GM12878 (cell line): ENCODE data around the gene TMEM131L. TPM values are rescaled to one million over a fixed set of nuclear protein-coding genes. Genes with fewer than 3 reads are reported as not detected.

ENCODE experiments used
- BACH1 ChIP-seq: fragments of 450-650 bp; IDR thresholded peaks from 2 replicates; pipeline ENCODE4 v1.6.1; 2017; ENCODE audit warnings: mild to moderate bottlenecking, borderline replicate concordance
- EED ChIP-seq: sonication (generic); IDR thresholded peaks from 2 replicates; pipeline ENCODE4 v1.6.1; 2016; ENCODE audit warnings: antibody characterized with exemption, low read depth
- IKZF1 ChIP-seq: fragments of 450-650 bp; conservative IDR thresholded peaks from 2 replicates; pipeline ENCODE4 v1.6.1; 2017; ENCODE audit warnings: antibody characterized with exemption, mild to moderate bottlenecking
- IRF4 ChIP-seq: IDR thresholded peaks from 2 replicates; pipeline ENCODE4 v1.6.1; 2011; ENCODE audit warnings: low read depth, low read length
- RAD21 ChIP-seq: IDR thresholded peaks from 2 replicates; pipeline ENCODE4 v1.6.1; 2011; ENCODE audit warnings: mild to moderate bottlenecking, low read depth, low read length, moderate library complexity; ENCODE audit not compliant: insufficient read depth
- SMC3 ChIP-seq: IDR thresholded peaks from 2 replicates; pipeline ENCODE4 v1.6.1; 2011; ENCODE audit warnings: low read length, improper control_type of control experiment, borderline replicate concordance
- SUZ12 ChIP-seq: fragments of 200-600 bp; sonication (generic); IDR thresholded peaks from one replicate; pipeline ENCODE4 v1.6.1; 2018; ENCODE audit warnings: antibody characterized with exemption, mild to moderate bottlenecking; ENCODE audit not compliant: unreplicated experiment
- TCF3 ChIP-seq: IDR thresholded peaks from 2 replicates; pipeline ENCODE4 v1.6.1; 2012; ENCODE audit warnings: low read depth, mild to moderate bottlenecking, low read length, borderline replicate concordance; ENCODE audit not compliant: insufficient read depth
- polyA plus RNA-seq, 11 experiments: library from polyadenylated mRNA; depleted of rRNA in 4 of 11; unstranded in 6 of 11; stranded (reverse) in 5 of 11; fragments of >200 nt; fragmentation: Nextera tagmentation in 4 of 11; fragmentation: Illumina TruSeq in 1 of 11; extraction: Ambion mirVana in 4 of 11; extraction: Trizol in 1 of 11; gene quantifications; 1 replicate in 1 of 11; 2 replicates in 10 of 11; pipeline versions ENCODE4 v1.2.1 to v1.2.3, GENCODE V29; 2011 to 2016; ENCODE audit warnings: inconsistent platforms in 2 of 11, missing spikeins in 2 of 11, low read depth in 1 of 11
- total RNA-seq, 4 experiments: library from RNA; depleted of rRNA in 3 of 4; stranded (reverse); fragments of >200 nt in 3 of 4; fragmentation: Illumina TruSeq in 1 of 4; extraction: Trizol in 1 of 4; gene quantifications; 2 replicates each; pipeline versions ENCODE4 v1.2.1 to v1.2.3, GENCODE V29; 2013 to 2021
- TF ChIP-seq, protein P1 (sequence below): fragments of 450-650 bp; IDR thresholded peaks from 2 replicates; pipeline ENCODE4 v1.6.1; 2017; ENCODE audit warnings: borderline replicate concordance
- TF ChIP-seq, protein P2 (sequence below): fragments of 450-650 bp; formaldehyde crosslinking; IDR thresholded peaks from 2 replicates; pipeline ENCODE4 v1.4.0; 2022; ENCODE audit warnings: mild to moderate bottlenecking, moderate library complexity
- TF ChIP-seq, protein P3 (sequence below): fragments of 450-650 bp; IDR thresholded peaks from 2 replicates; pipeline ENCODE4 v1.6.1; 2014; ENCODE audit warnings: mild to moderate bottlenecking

The TMEM131L gene
- total and polyA plus RNA-seq, 10 of the 15 experiments (the other 5 are each of a cell fraction or from before 2014, with no cell fraction given) = 8.5 to 101 (median 74.4) TPM

DNA sequence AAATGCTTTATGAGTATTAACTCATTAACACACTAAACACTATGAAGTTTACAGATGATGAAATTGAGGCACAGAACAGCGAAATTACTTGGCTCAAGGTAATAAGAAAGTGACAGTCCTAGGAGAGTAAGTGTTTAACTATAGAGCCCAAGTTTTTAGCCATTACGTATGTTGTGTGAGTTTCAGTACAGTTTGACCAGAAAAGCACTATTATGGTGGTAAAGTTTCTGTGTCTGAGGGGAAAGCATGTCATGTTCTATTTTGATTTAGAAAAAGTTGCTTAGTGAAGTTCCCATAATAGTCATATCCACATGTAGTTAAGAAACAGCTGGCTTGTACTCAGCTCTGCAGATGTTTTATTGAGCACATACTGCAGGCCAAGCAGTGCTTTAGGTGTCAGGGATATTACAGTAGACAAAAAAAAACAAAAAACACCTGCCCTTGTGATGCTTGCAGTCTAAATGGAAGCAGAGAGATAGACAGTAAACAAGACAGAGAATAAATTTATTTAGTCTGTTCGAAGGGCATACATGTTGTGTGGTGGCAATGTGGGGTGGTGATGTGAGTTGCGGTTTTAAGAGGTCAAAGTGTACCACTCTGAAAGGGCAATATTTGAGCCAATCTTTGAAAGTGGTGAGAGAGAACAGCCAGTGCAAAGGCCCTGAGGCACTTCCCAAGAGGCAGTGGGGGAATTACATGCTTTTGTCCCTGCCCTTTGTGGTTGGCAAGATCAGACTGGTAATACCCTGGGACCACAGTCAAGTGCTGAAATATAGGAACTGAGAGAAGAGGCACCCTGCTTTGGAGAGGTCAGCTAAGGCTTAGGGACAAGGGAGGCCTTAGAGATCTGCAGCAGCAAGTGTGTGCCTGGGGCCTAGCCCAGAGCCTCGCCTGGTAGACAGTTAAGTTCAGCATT, 6.2 kb downstream of the TMEM131L start (continued):
- TF ChIP-seq, protein P1, sequence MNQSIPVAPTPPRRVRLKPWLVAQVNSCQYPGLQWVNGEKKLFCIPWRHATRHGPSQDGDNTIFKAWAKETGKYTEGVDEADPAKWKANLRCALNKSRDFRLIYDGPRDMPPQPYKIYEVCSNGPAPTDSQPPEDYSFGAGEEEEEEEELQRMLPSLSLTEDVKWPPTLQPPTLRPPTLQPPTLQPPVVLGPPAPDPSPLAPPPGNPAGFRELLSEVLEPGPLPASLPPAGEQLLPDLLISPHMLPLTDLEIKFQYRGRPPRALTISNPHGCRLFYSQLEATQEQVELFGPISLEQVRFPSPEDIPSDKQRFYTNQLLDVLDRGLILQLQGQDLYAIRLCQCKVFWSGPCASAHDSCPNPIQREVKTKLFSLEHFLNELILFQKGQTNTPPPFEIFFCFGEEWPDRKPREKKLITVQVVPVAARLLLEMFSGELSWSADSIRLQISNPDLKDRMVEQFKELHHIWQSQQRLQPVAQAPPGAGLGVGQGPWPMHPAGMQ = no peak
- TF ChIP-seq SMC3 (peak; percentile 25; the same call in 1 of the 2 replicates), SUZ12 (no peak), IRF4 (peak; percentile 88), IKZF1 (peak; percentile 88), EED (peak; percentile 60), TCF3 (peak; percentile 60; the same call in 1 of the 2 replicates), BACH1 (0 out of 2 replicates have a peak, but pooled peaks have one; percentile 23), RAD21 (no peak)
- TF ChIP-seq, protein P2, sequence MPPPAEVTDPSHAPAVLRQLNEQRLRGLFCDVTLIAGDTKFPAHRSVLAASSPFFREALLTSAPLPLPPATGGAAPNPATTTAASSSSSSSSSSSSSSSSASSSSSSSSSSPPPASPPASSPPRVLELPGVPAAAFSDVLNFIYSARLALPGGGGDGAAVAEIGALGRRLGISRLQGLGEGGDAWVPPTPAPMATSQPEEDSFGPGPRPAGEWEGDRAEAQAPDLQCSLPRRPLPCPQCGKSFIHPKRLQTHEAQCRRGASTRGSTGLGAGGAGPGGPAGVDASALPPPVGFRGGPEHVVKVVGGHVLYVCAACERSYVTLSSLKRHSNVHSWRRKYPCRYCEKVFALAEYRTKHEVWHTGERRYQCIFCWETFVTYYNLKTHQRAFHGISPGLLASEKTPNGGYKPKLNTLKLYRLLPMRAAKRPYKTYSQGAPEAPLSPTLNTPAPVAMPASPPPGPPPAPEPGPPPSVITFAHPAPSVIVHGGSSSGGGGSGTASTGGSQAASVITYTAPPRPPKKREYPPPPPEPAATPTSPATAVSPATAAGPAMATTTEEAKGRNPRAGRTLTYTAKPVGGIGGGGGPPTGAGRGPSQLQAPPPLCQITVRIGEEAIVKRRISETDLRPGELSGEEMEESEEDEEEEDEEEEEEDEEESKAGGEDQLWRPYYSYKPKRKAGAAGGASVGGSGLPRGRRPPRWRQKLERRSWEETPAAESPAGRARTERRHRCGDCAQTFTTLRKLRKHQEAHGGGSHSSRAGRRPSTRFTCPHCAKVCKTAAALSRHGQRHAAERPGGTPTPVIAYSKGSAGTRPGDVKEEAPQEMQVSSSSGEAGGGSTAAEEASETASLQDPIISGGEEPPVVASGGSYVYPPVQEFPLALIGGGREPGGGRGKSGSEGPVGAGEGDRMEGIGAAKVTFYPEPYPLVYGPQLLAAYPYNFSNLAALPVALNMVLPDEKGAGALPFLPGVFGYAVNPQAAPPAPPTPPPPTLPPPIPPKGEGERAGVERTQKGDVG = no peak
- TF ChIP-seq, protein P3, sequence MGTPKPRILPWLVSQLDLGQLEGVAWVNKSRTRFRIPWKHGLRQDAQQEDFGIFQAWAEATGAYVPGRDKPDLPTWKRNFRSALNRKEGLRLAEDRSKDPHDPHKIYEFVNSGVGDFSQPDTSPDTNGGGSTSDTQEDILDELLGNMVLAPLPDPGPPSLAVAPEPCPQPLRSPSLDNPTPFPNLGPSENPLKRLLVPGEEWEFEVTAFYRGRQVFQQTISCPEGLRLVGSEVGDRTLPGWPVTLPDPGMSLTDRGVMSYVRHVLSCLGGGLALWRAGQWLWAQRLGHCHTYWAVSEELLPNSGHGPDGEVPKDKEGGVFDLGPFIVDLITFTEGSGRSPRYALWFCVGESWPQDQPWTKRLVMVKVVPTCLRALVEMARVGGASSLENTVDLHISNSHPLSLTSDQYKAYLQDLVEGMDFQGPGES = no peak
